ENCODE data around the gene PLA2G5.

PLA2G5 gene

GRCh38 chr1:20139776-20140612, 70.0 kb downstream of the PLA2G5 start:
- H3K27ac ChIP-seq = peak overlapping the region; percentile 59
- no peak for TF ChIP-seq CTCF (conservative IDR thresholded peaks at IDR 0.05)
- TF ChIP-seq ZFX (IDR thresholded peaks at IDR 0.05) = no peak

DNA sequence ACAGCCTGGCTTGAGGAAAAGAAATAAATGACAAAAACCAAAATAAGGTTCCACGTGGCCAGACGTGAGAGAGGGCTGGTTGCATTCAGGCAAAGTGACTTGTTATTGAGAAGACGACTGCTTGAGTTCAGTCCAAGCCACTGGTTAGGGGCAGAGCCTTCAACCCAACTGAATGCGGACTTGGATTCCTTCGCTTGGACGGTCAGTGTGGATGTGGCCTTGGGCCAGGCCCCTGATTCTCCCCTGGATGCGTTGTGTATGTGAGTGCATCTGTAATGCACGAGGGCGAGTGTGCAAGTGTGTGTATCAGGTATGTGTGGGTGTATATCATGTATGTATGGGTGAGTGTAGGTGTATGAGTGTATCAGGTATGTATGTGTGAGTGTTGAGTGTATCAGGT, 71.0 kb downstream of the PLA2G5 start:
- TF ChIP-seq ZFX (IDR thresholded peaks at IDR 0.05) (no peak), CTCF (conservative IDR thresholded peaks at IDR 0.05) (no peak)
- H3K27ac ChIP-seq = peak overlapping the region; percentile 59; the same call in 1 of the 2 replicates

DNA sequence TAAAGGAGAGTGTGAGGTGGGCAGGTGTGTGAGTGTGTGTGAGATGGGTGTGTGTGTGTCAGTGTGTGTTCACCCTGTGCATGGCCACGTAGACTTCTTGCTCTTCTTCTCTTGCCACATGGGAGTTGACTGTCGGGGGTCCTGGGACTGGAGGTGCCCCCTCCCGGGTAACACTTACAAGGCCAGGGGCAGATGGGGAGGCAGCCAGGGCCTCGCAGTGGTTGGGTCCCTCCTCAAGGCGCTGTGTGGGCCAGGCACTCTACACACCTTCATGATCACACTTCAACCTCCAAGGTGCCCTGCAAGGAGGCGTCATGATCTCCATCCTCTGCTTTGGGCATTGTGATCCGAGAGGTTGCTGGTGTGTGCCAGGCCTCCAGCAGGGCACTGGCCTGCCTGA, 71.5 kb downstream of the PLA2G5 start:
- TF ChIP-seq CTCF (conservative IDR thresholded peaks at IDR 0.05) (no peak), ZFX (IDR thresholded peaks at IDR 0.05) (no peak)
- H3K27ac ChIP-seq = no peak overlapping the region; the same call in 1 of the 2 replicates
